Erythroblast (primary cell): ENCODE measurements around the gene MRPL49.

Experiments
- GATA1 ChIP-seq: IDR thresholded peaks from 2 replicates; pipeline ENCODE4 v1.6.1; 2011; ENCODE audit warnings: low read depth, mild to moderate bottlenecking, control low read depth, low read length, moderate library complexity
- POLR2A ChIP-seq: IDR thresholded peaks from 2 replicates; pipeline ENCODE4 v1.6.1; 2011; ENCODE audit warnings: mild to moderate bottlenecking, low read length

DNA sequence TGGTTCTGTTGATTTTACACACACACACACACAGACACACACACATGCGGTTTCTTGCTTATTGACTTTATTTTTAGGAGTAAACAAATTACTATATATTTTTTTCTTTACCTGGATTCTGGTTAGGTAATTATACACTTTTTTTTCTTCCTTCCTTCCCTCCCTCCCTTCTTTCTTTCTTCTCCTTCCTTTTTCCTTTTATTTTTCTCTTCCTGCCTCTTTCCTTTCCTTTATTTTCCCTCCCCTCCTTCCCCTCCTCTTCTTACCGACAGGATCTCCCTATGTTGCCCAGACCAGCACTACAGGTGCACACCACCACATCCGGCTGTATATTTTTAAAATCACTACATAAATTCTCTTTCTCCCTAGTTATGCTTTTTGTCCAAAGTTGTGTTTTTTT is 44.8 kb downstream of the MRPL49 start:
- TF ChIP-seq POLR2A = no peak
- TF ChIP-seq GATA1 = no peak
